ENCODE measurements around the gene WDR75. TPM values are rescaled to one million over a fixed set of nuclear protein-coding genes. Genes with fewer than 3 reads are reported as not detected.

WDR75 gene
- total and polyA plus RNA-seq, 2 donors (not counting 3 experiments of a cell fraction or from before 2014, with no cell fraction given) = 17.4 to 44.8 TPM

- ChIA-PET POLR2A (no interaction called here), CTCF (interaction anchor here (1.0 to 1.2 kb wide), 2 partner anchors 9 to 11 kb away, joined by 3 read pairs; no protein-coding TSS in a partner anchor)
- H3K27ac ChIP-seq (ENCODE audit: insufficient read depth, low read depth, low read length) = no peak overlapping the region
- DNase-seq (ENCODE audit: low read depth, low spot score) (no peak), FAIRE-seq (no peak)
- intact Hi-C loops (cut with micrococcal nuclease) (no loop called here), dilution Hi-C loops (cut with MboI; ENCODE audit: extremely low pct_ligation_motif_present, low sequenced_read_pairs) (no loop called here)
- no peak overlapping the region for H2AFZ ChIP-seq (ENCODE audit: low read depth, low read length)
- TF ChIP-seq POLR2A (IDR thresholded peaks at IDR 0.05; ENCODE audit: low read depth, low read length) (no peak), GATA2 (IDR thresholded peaks at IDR 0.05; ENCODE audit: insufficient read depth, insufficient read length, low read depth, low read length) (no peak), FOS (IDR thresholded peaks at IDR 0.05; ENCODE audit: borderline replicate concordance, insufficient read depth, low read length) (no peak), CTCF (IDR thresholded peaks at IDR 0.05; ENCODE audit: extremely low read depth in 1 of 2, insufficient read depth in 1 of 2, low read depth in 1 of 2, low read length in 2 of 2) (no peak), MAX (IDR thresholded peaks at IDR 0.05; ENCODE audit: insufficient read depth, insufficient read length) (no peak), POLR2AphosphoS5 (IDR thresholded peaks at IDR 0.05; ENCODE audit: insufficient read depth, low read depth, low read length) (no peak), MYC (IDR thresholded peaks at IDR 0.05; ENCODE audit: low read depth, low read length) (no peak), EZH2 (IDR thresholded peaks at IDR 0.05; ENCODE audit: borderline replicate concordance, low read depth, low read length, severe bottlenecking) (no peak), JUN (IDR thresholded peaks at IDR 0.05; ENCODE audit: borderline replicate concordance, insufficient read depth, insufficient read length, low read depth) (no peak)
- H3K79me2 ChIP-seq (ENCODE audit: control insufficient read depth, insufficient read depth, low read length) = no peaks in the 10 kb centered on the region
- no peaks in the 10 kb centered on the region for H4K20me1 ChIP-seq (replicated peaks; ENCODE audit: control insufficient read depth, extremely low read depth, insufficient read depth, low read length)
- no peak overlapping the region for H3K4me3 ChIP-seq (replicated peaks in 1 of 3; ENCODE audit: insufficient read depth in 1 of 3, low read depth in 1 of 3, low read length in 3 of 3)
- H3K36me3 ChIP-seq (ENCODE audit: control insufficient read depth in 2 of 2, extremely low read depth in 1 of 2, insufficient read depth in 2 of 2, low read length in 2 of 2) = no peaks in the 10 kb centered on the region
- no peaks in the 10 kb centered on the region for H3K4me1 ChIP-seq (ENCODE audit: control insufficient read depth, extremely low read depth, insufficient read depth, low read length)
- no peaks in the 10 kb centered on the region for H3K9me3 ChIP-seq (replicated peaks; ENCODE audit: control insufficient read depth, insufficient read depth, low read length)
- no peak overlapping the region for H3K4me2 ChIP-seq (ENCODE audit: insufficient read depth, low read length)
- no peaks in the 10 kb centered on the region for H3K9me1 ChIP-seq (replicated peaks; ENCODE audit: control insufficient read depth, extremely low read depth, insufficient read depth, low read length)
- BruUV-seq (replicated peaks) = no TSS peak
- H3K9ac ChIP-seq (replicated peaks; ENCODE audit: extremely low read depth, insufficient read depth, low read length) = no peak overlapping the region
- H3K27me3 ChIP-seq (ENCODE audit: control insufficient read depth in 2 of 2, insufficient read depth in 2 of 2, low read length in 2 of 2) = no peaks in the 10 kb centered on the region
These were observed 71.6 kb downstream of the WDR75 start for GRCh38 chr2:189512879-189513278.

Measured in endothelial cell of umbilical vein (primary cell).